ENCODE data around the gene ZBTB16.

ZBTB16 gene

GRCh38 chr11:114218508-114218907 lies 159.0 kb downstream of the ZBTB16 start:
- TF ChIP-seq POLR2AphosphoS5 (IDR thresholded peaks at IDR 0.05; ENCODE audit: low read depth) = no peak
- TF ChIP-seq, protein P1, sequence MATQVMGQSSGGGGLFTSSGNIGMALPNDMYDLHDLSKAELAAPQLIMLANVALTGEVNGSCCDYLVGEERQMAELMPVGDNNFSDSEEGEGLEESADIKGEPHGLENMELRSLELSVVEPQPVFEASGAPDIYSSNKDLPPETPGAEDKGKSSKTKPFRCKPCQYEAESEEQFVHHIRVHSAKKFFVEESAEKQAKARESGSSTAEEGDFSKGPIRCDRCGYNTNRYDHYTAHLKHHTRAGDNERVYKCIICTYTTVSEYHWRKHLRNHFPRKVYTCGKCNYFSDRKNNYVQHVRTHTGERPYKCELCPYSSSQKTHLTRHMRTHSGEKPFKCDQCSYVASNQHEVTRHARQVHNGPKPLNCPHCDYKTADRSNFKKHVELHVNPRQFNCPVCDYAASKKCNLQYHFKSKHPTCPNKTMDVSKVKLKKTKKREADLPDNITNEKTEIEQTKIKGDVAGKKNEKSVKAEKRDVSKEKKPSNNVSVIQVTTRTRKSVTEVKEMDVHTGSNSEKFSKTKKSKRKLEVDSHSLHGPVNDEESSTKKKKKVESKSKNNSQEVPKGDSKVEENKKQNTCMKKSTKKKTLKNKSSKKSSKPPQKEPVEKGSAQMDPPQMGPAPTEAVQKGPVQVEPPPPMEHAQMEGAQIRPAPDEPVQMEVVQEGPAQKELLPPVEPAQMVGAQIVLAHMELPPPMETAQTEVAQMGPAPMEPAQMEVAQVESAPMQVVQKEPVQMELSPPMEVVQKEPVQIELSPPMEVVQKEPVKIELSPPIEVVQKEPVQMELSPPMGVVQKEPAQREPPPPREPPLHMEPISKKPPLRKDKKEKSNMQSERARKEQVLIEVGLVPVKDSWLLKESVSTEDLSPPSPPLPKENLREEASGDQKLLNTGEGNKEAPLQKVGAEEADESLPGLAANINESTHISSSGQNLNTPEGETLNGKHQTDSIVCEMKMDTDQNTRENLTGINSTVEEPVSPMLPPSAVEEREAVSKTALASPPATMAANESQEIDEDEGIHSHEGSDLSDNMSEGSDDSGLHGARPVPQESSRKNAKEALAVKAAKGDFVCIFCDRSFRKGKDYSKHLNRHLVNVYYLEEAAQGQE (IDR thresholded peaks at IDR 0.05; ENCODE audit: insufficient replicate concordance, low read depth) = no peak
- TF ChIP-seq GABPA (IDR thresholded peaks at IDR 0.05; ENCODE audit: low read depth) = no peak
- TF ChIP-seq SPI1 (IDR thresholded peaks at IDR 0.05; ENCODE audit: borderline replicate concordance, low read depth) = no peak
- TF ChIP-seq CTCF (IDR thresholded peaks at IDR 0.05; ENCODE audit: insufficient read depth, low read length) = no peak
- no peaks in the 10 kb centered on the region for H3K27me3 ChIP-seq (ENCODE audit: insufficient read depth, poor library complexity, severe bottlenecking)
- H3K27ac ChIP-seq (replicated peaks) = no peak overlapping the region

DNA sequence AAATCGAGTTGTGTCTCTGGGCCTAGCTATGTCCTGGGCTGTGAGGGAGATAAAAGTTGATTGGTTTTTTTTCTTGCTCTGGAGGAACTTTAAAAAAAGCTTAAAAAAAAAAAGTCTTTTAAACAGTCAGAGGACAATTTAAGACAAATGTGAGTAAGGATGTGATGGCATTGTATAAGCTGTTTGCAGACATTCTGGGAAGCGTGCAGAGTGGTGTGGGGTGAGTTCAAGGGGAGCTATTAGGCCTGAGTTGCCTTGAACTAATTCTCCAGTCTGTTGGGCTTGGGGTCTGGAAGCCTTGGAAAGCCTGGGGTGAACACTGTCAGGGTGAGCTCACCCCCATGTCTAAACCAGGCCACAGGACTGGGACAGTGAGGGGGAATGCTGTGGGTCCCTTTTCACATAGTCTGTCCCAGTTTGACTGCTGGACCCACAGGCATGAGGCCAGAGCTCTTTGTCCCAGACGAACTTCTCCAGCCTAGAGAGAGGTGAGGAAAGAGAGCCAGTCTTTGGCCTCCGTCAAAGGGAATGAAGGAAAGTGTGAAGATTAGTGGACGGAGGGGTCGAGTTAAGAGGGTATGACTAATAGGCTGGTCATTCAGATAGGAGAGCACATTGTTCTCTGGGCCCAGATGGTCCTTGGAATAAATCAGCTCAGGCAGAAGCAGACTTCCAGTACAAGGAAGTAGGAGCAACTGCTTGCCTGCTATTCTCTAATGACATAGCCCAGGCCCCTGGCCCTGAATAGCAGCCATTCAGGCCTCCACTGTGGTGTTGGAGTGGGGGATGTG lies 160.2 kb downstream of the ZBTB16 start:
- Histone ChIP-seq H3K4me3 (replicated peaks; ENCODE audit: insufficient read depth, low read length) (no peak overlapping the region), H3K27ac (replicated peaks) (no peak overlapping the region), H3K27me3 (ENCODE audit: insufficient read depth, poor library complexity, severe bottlenecking) (no peaks in the 10 kb centered on the region)
- DNase-seq (ENCODE audit: low read depth in 1 of 2, low spot score in 1 of 2) = no peak
- TF ChIP-seq GABPA (IDR thresholded peaks at IDR 0.05; ENCODE audit: low read depth) (no peak), SPI1 (IDR thresholded peaks at IDR 0.05; ENCODE audit: borderline replicate concordance, low read depth) (no peak), CTCF (IDR thresholded peaks at IDR 0.05; ENCODE audit: insufficient read depth, low read length) (no peak), POLR2AphosphoS5 (IDR thresholded peaks at IDR 0.05; ENCODE audit: low read depth) (no peak)
- TF ChIP-seq, protein P1 (IDR thresholded peaks at IDR 0.05; ENCODE audit: insufficient replicate concordance, low read depth) = no peak

More at GRCh38 chr11:114218508-114218907, 159.0 kb downstream of the ZBTB16 start:
- no peak overlapping the region for H3K4me3 ChIP-seq (replicated peaks; ENCODE audit: insufficient read depth, low read length)
- no peak for DNase-seq (ENCODE audit: low read depth in 1 of 2, low spot score in 1 of 2)

DNA sequence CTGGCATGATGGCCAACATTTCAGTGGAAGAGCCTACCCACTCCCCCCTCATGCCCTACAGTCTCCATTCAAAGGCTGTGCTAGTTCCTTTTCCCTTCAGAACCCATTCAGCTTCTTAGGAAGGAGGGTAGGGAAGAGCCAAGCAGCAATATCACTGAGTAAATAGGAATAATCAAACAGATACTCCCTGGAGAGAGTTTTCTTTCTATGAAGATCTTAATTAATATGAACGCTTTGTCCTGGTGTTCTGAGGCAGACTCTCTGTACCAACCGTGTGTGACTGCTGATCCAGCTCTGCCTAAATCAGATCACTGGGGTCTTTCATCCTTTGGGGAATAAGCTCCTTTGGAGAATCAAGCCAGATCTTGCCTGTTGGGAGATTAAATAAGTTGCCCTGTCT lies 161.5 kb downstream of the ZBTB16 start:
- no peak for DNase-seq (ENCODE audit: low read depth in 1 of 2, low spot score in 1 of 2)
- Histone ChIP-seq H3K4me3 (replicated peaks; ENCODE audit: insufficient read depth, low read length) (no peak overlapping the region), H3K27ac (replicated peaks) (no peak overlapping the region), H3K27me3 (ENCODE audit: insufficient read depth, poor library complexity, severe bottlenecking) (no peaks in the 10 kb centered on the region)
- TF ChIP-seq, protein P1 (IDR thresholded peaks at IDR 0.05; ENCODE audit: insufficient replicate concordance, low read depth) = no peak
- TF ChIP-seq CTCF (IDR thresholded peaks at IDR 0.05; ENCODE audit: insufficient read depth, low read length) = no peak
- TF ChIP-seq SPI1 (IDR thresholded peaks at IDR 0.05; ENCODE audit: borderline replicate concordance, low read depth) = no peak
- TF ChIP-seq POLR2AphosphoS5 (IDR thresholded peaks at IDR 0.05; ENCODE audit: low read depth) = no peak
- TF ChIP-seq GABPA (IDR thresholded peaks at IDR 0.05; ENCODE audit: low read depth) = no peak

All from HL-60 (cell line).